ENCODE measurements around the gene TRIM36.

The TRIM36 gene

DNA sequence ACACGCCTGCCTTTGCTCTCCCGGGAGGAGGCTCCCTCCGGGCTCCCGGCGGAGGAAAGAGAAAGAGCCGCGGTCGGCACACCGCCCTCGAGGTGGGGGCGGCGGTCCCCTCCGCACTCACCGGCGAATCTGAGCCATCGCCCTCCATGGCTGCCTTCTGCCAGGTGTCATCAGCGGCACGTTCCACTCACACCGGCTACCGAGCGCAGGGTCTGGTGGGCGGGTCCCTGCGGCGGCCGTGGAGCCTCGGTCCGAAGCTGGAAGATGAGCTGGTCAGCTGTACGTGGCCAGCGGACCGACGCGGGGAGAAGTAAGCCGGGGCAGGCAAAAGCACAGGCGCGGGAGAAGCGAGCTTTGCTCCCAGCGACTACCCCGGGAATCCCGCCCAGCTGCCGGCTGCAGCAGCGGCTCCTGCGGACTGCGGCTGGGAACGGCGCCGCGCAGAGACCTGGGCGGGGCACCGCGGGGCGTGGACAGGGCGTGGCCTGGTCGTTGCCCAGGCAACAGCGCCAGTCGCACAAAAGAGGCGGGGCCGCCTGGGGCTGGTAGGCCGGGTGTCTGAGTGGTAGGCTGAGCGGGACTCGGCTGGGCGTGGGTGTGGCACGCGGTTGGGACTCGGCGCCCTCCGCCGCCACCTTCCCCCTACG lies at the start of gene TRIM36:
TRIM36 (minus strand) TSS at position 422 of the 647 bp plus-strand sequence; CDS start at position 148, 274 bp downstream.
- DNase-seq: no peak

GRCh38 chr5:115214541-115214940 lies 44.8 kb upstream of the TRIM36 start:
- no peak for DNase-seq

DNA sequence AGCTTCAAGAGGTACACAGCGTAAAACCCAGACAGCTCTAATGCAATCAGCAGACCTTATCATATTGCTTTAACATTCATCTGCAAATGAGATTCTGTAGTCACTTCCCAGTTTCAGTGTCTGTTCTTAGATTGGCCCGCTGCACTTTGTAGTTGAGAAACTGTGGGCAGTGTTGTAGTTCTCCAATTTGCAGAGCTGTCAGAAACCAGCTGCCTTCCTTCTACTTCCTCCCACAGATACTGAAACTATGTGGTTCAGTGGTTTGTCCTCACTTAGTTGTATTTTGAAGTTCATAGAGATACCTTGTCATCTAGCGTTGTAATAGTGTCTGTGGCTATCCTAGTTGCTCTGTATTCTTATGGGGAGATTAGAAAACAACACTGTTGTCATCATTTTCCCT lies 39.6 kb upstream of the TRIM36 start:
- no peak for DNase-seq

GRCh38 chr5:115202952-115203351 lies 33.2 kb upstream of the TRIM36 start:
- DNase-seq: no peak

GRCh38 chr5:115196161-115196560 lies 26.5 kb upstream of the TRIM36 start:
- DNase-seq: no peak

DNA sequence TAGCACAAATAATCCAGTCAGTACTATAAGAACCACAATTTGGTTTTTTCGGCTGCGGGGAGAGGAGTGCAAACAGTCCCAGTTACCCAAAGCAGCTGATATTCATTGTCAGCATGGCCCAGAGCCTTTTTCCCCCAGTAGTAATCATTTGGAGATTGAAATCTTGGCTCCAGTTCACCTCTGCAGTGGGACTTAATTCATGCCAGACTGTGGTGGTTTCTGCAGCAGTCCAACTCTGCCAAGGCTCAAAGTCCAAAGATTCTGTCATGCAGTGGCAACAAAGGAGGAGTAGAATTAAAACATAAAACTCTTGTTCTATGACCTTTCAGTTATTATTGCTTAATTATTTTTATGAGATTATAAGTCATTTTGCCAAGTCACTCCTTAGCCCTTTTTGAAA lies 25.0 kb upstream of the TRIM36 start:
- DNase-seq: no peak

GRCh38 chr5:115193295-115193694 lies 23.6 kb upstream of the TRIM36 start:
- DNase-seq: no peak

GRCh38 chr5:115192098-115192497 lies 22.4 kb upstream of the TRIM36 start:
- DNase-seq: no peak

DNA sequence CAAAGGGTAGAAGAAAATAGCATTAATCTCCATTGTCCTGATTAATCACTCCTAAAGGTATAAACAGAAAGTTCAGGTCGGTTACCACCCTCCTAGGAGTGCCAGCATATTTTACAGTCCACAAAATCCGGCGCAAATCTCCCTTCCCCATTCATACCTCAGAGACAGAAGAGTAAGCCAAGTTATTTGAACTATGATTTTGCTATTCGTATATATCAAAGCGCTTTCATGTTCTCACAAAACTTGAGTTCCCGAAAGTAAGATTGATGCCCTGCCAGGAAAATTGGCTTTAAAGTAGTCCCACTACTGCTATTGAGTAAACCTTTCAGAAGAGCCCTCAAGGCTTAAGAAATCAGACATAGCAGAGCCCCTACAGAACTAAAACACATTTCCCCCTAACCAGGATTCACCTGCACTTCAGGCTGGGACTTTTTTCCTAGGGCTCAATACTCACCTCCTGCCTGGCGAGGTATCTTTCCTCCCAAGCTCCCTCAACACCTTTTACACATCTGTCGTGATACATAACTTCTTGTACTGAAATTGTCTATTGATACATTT lies 21.8 kb upstream of the TRIM36 start:
- no peak for DNase-seq

- DNase-seq: no peak
Measured at GRCh38 chr5:115190388-115190787, 20.7 kb upstream of the TRIM36 start.

DNA sequence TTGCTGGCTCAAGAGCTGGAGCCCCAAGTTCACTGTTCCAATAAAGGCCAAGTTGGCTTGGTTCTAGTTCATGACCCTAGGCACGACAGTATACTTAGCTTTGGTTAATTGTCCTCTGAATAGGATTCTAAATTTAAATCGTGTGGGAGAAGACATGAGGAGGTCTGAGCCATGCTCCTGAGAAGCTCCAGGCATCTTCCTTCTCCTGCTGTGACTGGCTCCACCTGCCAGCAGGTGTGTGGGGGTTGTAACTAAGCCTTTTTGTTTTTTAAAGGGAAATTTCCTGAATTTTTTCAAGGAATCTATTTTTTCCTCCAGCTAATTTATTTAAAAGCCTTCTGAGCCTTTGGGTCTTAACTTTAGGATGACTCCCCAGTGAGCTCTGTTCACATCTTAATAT lies 20.2 kb upstream of the TRIM36 start:
- DNase-seq: no peak

GRCh38 chr5:115186794-115187193 lies 17.1 kb upstream of the TRIM36 start:
- no peak for DNase-seq

DNA sequence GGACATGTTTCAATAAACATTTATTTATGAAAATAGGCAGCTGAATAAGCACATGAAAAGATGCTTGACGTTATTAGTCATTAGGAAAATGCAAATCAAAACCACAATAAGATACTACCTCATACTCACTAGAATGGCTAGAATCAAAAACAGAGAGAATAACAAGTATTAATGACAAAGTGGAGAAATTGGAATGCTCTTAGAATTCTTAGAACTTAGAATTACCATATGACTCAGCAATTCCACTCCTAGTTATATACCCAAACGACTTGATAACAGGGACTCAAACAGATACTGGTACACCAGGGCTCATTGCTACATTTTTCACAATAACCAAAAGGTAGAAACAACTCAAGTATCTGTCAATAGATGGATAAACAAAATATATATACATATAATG lies 15.1 kb upstream of the TRIM36 start:
- no peak for DNase-seq

DNA sequence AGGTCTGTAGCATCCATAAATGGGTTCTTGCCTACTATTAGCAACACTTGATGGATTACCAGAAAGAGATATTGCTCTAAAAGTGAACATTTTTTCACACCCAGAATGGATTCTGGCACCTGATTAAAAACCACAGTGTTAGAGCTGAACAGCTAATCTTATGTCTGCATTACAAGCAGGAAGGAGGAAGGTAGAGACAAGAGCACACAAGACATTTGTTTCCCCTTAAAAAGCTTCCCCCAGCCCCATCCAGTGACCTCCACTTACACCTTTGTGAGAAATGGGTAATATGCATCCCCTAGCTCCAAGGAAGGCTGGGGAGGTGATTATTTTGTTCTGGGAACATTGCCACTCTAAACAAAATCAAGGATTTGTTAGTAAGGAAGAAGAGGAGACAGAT lies 12.0 kb upstream of the TRIM36 start:
- DNase-seq: no peak

- DNase-seq: no peak
Measured at GRCh38 chr5:115180165-115180709, 10.5 kb upstream of the TRIM36 start.

DNA sequence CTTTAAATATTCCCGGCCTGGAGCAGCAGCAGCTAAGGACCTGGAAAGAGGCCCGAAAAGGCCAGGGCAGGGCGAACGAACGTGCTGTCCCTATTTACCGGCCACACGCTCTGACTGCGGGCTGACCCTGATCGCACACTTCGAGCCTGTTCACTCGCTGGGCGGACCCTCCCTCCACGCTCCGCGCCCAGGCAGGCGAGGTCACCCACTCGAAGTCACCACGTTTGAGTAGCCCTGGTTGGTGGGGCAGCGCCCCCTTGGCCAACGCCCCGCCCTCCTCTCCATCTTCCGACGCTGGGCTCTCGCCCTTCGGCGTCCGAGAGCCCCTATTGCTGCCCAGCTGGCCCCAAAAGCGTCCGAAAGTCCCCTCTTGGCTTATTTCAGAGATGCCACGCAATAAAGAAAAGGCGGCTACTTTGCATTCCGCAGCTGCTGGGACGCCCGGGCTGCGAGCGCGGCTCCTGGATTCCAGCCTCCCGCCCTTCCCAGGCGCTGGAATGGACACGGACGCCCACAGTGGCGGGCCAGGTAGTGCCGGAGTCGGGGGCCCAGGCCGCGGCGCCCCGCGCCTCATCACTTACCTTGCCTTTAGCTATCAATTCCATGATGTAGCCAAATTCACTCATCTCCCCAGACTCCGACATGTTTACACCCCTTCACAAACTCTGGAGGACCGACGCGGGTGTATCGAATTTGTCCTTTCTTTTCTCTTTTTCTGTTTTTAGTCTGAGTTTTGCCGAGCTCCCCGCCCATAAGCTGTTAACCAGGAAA lies 9.9 kb upstream of the TRIM36 start:
- DNase-seq: no peak

- DNase-seq: no peak
Measured at GRCh38 chr5:115179030-115179393, 9.3 kb upstream of the TRIM36 start.

DNA sequence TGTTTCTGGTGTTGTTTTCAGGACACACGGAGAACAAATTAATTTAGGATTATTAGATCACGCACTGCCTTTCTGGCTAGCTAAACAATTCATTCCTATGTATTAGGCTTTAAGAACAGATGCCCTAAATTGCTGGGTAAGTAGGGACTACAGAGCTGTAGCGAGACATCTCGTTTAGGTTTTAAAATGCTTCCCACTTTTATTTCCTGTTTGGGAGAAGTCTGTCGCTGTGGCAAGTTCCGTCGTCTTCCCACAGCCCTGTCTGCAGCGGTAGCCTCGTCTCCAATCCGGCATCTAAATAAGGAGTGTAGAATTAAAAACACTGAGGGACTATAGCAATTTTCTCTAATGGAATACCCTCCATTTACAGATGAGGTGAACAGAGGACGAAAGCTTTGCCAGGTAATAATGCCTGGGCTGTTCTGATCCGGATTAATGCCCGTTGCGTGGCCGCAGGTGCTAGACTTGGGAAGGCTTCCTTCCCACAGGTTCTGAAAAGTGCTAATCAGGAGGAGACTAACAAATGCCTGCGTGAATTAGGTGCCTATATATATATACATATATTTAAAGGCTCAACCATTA lies 1.3 kb upstream of the TRIM36 start:
- no peak for DNase-seq

GRCh38 chr5:115170134-115170928 lies 623 bp upstream of the TRIM36 start:
- no peak for DNase-seq

- no peak for DNase-seq
Measured at GRCh38 chr5:115168829-115169486, 750 bp downstream of the TRIM36 start.

DNA sequence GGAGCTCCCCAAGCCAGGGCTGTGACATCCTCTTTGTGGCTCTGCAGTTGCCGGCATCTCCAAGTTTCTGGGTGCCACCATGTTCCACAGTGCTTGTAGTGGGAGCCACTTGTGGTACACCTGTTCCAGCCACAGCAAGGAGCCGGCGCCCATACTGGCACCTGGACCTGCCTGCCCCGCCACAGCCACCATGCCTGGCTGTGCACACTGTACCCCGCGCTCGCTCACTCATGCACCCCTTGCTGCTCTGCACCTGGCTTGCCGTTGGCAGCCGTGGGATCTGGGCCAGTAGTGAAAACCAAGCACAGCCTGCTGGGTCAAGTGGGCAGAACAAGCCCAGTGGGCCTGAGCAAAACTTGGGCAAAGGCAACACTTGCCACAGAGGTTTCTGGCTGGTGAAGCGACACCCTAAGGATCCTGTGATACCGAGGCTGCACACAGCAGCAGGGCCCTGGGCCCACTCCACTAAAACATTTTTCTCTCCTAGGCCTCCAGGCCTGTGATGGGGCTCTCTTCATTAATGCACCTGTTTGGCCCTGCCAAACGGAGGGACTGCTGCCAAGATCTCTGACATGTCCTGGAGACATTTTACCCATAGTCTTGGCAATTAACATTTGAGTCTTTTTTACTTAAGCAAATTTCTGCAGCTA lies 2.8 kb downstream of the TRIM36 start:
- DNase-seq: no peak

DNA sequence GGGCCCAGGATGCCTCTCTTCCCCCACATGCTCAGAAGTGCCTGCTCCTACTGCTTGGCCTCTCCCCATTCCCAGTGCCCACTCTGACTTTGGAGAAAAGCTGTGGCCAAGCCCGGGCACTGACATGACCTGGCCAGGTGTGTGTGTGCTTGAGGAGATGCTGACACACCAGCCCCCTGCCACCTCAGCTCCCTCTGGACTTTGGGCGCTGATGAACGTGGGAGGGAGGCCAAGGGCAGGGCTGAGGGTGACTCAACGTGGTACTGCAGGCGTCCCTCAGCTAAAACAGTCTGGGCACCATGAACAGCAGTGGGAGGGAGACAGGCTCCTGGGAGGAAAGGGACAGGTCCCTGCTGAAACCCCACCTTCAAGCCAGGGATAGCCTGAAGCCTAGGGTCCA lies 3.9 kb downstream of the TRIM36 start:
- no peak for DNase-seq

All from cerebellar nuclear complex (tissue), 1 donor.